ENCODE data around the gene KDM4F. TPM values are rescaled to one million over a fixed set of nuclear protein-coding genes. Genes with fewer than 3 reads are reported as not detected.
A peak's percentile ranks its signal among the peaks of the same experiment; 100 is the strongest.

KDM4F gene
- polyA plus RNA-seq, 1 donor from 2014 or later = not detected

GRCh38 chr11:95067841-95068219, 18.6 kb downstream of the KDM4F start:
- Histone ChIP-seq H2AFZ (ENCODE audit: low read depth, low read length) (peak overlapping the region; percentile 35), H3K79me2 (replicated peaks; ENCODE audit: insufficient read depth, low read length) (peaks cover 18% of the 10 kb centered on the region), H3K9me3 (ENCODE audit: low read length) (no peaks in the 10 kb centered on the region), H4K20me1 (ENCODE audit: insufficient read depth) (no peaks in the 10 kb centered on the region), H3K9me2 (ENCODE audit: insufficient read depth, low read length) (no peaks in the 10 kb centered on the region), H3K27ac (ENCODE audit: low read length) (peak overlapping the region; percentile 94), H3K36me3 (ENCODE audit: insufficient read depth, low read length) (no peaks in the 10 kb centered on the region), H3F3A (ENCODE audit: insufficient read depth, low read length, poor library complexity, severe bottlenecking) (peaks cover 10% of the 10 kb centered on the region), H3K27me3 (ENCODE audit: insufficient read depth, low read depth, low read length) (no peaks in the 10 kb centered on the region), H3K4me2 (ENCODE audit: low read length) (peak overlapping the region; percentile 46), H3K4me3 (ENCODE audit: low read length) (peak overlapping the region; percentile 89), H3K9ac (ENCODE audit: low read length) (peak overlapping the region; percentile 90)
- no peak for TF ChIP-seq MXI1 (conservative IDR thresholded peaks at IDR 0.05; ENCODE audit: poor library complexity, severe bottlenecking)
- peak; percentile 1 for TF ChIP-seq TAF1 (IDR thresholded peaks at IDR 0.05; ENCODE audit: low read depth)

DNA sequence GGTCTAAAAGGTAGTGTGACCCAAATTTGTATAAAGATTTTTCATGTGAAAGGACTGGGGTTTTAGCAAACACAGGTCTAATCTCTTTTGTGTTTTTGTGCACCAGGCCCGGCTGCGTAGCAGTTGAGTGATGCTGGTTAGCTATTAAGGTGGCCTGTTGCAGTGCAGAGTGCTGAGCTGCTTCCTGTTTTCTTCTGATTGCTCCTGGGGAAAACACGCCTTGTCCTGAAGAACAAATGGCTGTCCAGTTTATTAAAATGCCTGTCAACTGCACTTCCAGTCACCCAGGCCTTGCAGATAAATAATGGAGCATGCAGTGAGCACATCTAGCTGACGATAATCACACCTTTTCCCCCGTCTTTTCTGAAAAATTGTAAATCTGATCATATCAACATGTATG, 19.3 kb downstream of the KDM4F start:
- H3K9me2 ChIP-seq (ENCODE audit: insufficient read depth, low read length) = no peaks in the 10 kb centered on the region
- TF ChIP-seq TAF1 (IDR thresholded peaks at IDR 0.05; ENCODE audit: low read depth) (peak; percentile 87), RAD21 (conservative IDR thresholded peaks at IDR 0.05) (no peak), EZH2 (IDR thresholded peaks at IDR 0.05; ENCODE audit: borderline replicate concordance, insufficient read depth, low read length, poor library complexity, severe bottlenecking) (no peak), POLR2AphosphoS5 (IDR thresholded peaks at IDR 0.05) (peak; percentile 88), MXI1 (conservative IDR thresholded peaks at IDR 0.05; ENCODE audit: poor library complexity, severe bottlenecking) (peak; percentile 66), SMC3 (conservative IDR thresholded peaks at IDR 0.05; ENCODE audit: poor library complexity) (peak; percentile 15), REST (IDR thresholded peaks at IDR 0.05; ENCODE audit: borderline replicate concordance) (peak; percentile 30), EP300 (conservative IDR thresholded peaks at IDR 0.05; ENCODE audit: poor library complexity, severe bottlenecking) (peak; percentile 39)
- TF ChIP-seq, protein P1, sequence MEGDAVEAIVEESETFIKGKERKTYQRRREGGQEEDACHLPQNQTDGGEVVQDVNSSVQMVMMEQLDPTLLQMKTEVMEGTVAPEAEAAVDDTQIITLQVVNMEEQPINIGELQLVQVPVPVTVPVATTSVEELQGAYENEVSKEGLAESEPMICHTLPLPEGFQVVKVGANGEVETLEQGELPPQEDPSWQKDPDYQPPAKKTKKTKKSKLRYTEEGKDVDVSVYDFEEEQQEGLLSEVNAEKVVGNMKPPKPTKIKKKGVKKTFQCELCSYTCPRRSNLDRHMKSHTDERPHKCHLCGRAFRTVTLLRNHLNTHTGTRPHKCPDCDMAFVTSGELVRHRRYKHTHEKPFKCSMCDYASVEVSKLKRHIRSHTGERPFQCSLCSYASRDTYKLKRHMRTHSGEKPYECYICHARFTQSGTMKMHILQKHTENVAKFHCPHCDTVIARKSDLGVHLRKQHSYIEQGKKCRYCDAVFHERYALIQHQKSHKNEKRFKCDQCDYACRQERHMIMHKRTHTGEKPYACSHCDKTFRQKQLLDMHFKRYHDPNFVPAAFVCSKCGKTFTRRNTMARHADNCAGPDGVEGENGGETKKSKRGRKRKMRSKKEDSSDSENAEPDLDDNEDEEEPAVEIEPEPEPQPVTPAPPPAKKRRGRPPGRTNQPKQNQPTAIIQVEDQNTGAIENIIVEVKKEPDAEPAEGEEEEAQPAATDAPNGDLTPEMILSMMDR (IDR thresholded peaks at IDR 0.05; ENCODE audit: poor library complexity, severe bottlenecking) = no peak
- H2AFZ ChIP-seq (ENCODE audit: low read depth, low read length) = peak overlapping the region; percentile 7
- peak overlapping the region; percentile 90 for H3K9ac ChIP-seq (ENCODE audit: low read length)
- H3K36me3 ChIP-seq (ENCODE audit: insufficient read depth, low read length) = no peaks in the 10 kb centered on the region
- H3F3A ChIP-seq (ENCODE audit: insufficient read depth, low read length, poor library complexity, severe bottlenecking) = peaks cover 10% of the 10 kb centered on the region
- H4K20me1 ChIP-seq (ENCODE audit: insufficient read depth) = no peaks in the 10 kb centered on the region
- peak overlapping the region; percentile 89 for H3K4me3 ChIP-seq (ENCODE audit: low read length)
- peak overlapping the region; percentile 94 for H3K27ac ChIP-seq (ENCODE audit: low read length)
- H3K4me2 ChIP-seq (ENCODE audit: low read length) = peak overlapping the region; percentile 89
- H3K27me3 ChIP-seq (ENCODE audit: insufficient read depth, low read depth, low read length) = no peaks in the 10 kb centered on the region
- no peaks in the 10 kb centered on the region for H3K9me3 ChIP-seq (ENCODE audit: low read length)
- H3K79me2 ChIP-seq (replicated peaks; ENCODE audit: insufficient read depth, low read length) = peaks cover 18% of the 10 kb centered on the region

Measured in neural cell (in vitro differentiated cells).